Measurements from ENCODE around the gene UQCR10. TPM values are rescaled to one million over a fixed set of nuclear protein-coding genes. Genes with fewer than 3 reads are reported as not detected.
"Not testable (repeated sequence)": the region's sequence is repeated elsewhere in the genome, so short reads cannot be mapped to it uniquely, and the experiment has no call there.

UQCR10 gene
- total RNA-seq, 2 donors from 2014 or later: 125 to 137 TPM

DNA sequence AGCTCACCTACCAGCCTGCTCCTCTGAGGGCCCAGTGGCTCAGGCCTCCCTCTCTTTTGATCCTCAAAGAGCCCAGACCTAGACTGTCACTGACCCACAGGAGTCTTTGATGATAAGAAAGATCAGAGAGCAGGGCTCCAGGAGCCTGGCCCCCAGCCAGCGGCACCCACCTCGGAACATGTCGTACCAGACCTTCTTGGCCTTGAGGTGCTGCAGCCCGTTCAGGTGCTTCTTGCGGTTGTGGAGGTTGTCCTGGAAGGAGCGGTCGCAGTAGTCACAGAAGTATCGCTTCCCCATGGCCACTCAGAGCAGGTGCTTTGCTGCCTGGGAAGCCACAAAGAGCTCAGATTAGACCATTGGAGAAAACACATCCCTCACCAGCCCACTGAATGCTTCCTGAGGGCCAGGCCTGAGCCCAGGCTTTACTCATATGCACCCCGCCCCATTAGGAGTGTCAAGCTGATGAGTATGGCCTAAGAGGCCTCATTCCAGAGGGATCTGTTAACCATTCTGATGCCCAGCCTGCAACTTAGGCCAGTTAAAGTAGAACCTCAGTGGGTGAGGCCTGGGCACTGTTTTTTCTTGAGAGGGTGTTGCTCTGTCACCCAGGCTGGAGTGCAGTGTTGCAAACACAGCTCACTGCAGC is 18.8 kb upstream of the UQCR10 start:
- H3K36me3 ChIP-seq: peaks cover 19% of the 10 kb centered on the region
- H3K4me3 ChIP-seq: no peak overlapping the region
- TF ChIP-seq, protein P1, sequence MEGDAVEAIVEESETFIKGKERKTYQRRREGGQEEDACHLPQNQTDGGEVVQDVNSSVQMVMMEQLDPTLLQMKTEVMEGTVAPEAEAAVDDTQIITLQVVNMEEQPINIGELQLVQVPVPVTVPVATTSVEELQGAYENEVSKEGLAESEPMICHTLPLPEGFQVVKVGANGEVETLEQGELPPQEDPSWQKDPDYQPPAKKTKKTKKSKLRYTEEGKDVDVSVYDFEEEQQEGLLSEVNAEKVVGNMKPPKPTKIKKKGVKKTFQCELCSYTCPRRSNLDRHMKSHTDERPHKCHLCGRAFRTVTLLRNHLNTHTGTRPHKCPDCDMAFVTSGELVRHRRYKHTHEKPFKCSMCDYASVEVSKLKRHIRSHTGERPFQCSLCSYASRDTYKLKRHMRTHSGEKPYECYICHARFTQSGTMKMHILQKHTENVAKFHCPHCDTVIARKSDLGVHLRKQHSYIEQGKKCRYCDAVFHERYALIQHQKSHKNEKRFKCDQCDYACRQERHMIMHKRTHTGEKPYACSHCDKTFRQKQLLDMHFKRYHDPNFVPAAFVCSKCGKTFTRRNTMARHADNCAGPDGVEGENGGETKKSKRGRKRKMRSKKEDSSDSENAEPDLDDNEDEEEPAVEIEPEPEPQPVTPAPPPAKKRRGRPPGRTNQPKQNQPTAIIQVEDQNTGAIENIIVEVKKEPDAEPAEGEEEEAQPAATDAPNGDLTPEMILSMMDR (IDR thresholded peaks at IDR 0.05): no peak
- no peak overlapping the region for H3K27ac ChIP-seq
- no peaks in the 10 kb centered on the region for H3K4me1 ChIP-seq
- no peaks in the 10 kb centered on the region for H3K27me3 ChIP-seq
- no peaks in the 10 kb centered on the region for H3K9me3 ChIP-seq
- no peak for DNase-seq (ENCODE audit: low spot score)

DNA sequence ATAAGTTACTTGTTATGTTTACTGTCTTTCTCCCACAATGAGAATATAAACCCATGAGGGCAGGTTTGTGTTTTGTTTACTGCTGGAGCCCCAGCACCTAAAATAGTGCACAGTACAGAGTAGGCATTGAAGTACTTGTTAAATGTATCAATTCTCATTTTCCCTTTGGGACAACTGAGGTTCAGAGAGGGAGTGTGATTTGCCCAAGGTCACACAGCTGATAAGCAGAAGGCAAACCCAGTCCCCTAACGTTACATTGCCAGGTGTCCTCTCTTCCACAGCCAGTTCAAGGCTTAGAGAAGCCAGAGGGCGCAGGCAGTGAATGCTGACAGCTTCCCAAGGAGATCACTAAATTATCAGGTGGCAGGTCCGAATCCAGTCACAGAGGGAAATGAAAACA is 17.1 kb upstream of the UQCR10 start:
- DNase-seq (ENCODE audit: low spot score): no peak
- TF ChIP-seq, protein P1 (IDR thresholded peaks at IDR 0.05): no peak
- Histone ChIP-seq H3K9me3 (no peaks in the 10 kb centered on the region), H3K36me3 (peaks cover 19% of the 10 kb centered on the region), H3K4me1 (no peaks in the 10 kb centered on the region), H3K27me3 (no peaks in the 10 kb centered on the region), H3K27ac (no peak overlapping the region), H3K4me3 (no peak overlapping the region)

DNA sequence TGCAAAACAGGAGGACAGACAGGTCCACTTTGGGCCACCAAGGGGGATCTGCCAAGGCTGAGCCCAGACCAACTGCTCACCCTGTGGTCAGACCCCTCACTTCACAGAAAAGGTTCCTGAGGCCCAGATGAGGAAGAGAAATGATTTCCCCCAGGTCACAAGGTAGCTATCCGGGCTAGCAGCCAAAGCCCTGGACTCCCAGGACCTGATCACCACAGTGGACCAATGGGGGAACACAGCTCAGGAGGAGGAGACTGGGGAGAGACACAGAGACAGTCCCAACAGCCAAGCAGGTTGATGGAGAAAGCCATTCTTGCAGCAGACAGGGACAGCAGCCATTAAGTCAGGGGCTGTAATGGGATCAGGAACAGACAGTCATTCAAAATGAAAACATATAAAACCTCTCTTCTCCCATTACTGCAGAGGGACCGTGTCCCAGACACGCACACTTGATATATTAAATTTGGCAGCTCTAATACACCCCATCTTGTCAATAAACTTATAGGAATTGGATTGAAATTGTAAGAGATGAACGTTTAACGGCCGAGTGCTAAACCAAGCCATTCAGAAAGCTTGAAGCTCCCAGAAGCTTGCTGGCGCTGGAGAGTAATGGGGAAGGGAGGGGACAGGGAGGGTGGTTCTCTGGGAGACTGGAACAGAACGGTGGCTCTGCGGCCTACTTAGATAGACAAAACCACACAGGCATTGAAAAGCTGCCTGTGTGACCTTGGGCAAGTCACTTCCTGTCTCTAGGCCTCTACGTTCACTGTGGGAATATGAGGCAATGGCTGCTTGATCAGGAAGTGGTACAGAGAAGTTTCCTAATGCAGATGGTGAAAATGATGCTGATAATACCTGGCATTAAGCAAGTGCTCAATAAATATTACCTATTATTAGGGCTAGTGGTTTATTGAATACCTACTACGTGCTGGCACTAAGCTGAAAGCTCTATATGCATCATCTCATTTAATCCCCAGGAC is 16.3 kb upstream of the UQCR10 start:
- Histone ChIP-seq H3K27me3 (no peaks in the 10 kb centered on the region), H3K9me3 (no peaks in the 10 kb centered on the region), H3K27ac (no peak overlapping the region), H3K36me3 (peaks cover 19% of the 10 kb centered on the region), H3K4me3 (no peak overlapping the region), H3K4me1 (no peaks in the 10 kb centered on the region)
- no peak for DNase-seq (ENCODE audit: low spot score)
- TF ChIP-seq, protein P1 (IDR thresholded peaks at IDR 0.05): no peak

DNA sequence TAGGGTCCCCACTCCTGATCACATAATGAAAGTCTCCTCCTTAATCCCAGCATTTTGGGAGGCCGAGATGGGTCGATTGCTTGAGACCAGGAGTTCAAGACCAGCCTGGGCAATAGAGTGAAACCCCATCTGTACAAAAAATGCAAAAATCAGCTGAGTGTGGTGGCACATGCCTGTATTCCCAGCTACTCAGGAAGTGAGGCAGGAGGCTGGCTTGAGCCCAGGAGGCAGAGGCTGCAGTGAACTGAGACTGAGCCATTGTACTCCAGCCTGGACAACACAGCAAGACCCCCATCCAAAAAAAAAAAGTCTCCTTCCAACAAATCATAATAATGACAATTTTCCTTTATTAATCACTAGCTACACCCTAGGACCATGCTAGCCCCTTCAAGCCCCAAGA is 15.5 kb upstream of the UQCR10 start:
- DNase-seq (ENCODE audit: low spot score): no peak
- Histone ChIP-seq H3K4me1 (no peaks in the 10 kb centered on the region), H3K36me3 (peaks cover 19% of the 10 kb centered on the region), H3K9me3 (no peaks in the 10 kb centered on the region), H3K27me3 (no peaks in the 10 kb centered on the region), H3K27ac (no peak overlapping the region), H3K4me3 (no peak overlapping the region)
- TF ChIP-seq, protein P1 (IDR thresholded peaks at IDR 0.05): no peak

DNA sequence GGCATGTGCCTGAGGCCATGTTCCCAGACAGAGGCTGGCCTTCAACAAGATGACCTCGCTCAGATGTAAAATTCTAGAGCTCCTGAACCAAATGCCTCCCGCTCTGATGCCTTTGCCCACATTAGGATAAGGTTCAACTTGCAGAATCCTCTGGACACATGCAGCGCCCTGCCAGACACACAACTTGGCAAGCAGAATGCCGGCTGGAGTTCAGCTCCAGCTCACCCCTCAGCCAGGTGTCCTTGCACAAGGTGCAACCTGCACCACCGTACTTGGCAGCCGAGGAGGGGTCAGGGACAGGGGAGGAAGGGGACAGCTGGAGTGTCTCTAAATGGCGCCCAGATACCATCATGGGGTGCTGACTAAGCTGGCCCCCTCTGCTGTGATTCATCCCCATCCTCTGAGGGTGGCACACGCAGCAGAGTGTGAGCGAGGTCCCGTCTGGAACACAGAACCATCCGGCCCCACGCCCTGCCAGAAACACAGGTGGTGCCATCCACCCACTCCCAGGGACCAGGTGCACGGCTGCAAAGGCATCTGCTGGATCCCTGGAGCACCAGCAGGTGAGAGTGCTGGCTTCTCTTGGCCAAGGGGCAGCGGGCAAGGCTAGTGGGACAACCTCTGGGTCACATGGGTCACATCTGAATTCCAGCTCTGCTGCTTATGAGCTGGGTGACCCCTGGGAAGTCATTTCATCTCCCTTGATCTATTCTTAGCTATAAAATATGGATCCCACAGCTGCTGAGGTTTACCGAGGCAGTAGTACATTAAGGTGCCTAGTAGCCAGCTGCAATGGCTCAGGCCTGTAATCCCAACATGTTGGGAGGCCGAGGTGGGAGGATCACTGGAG is 13.1 kb upstream of the UQCR10 start:
- Histone ChIP-seq H3K27ac (no peak overlapping the region), H3K9me3 (no peaks in the 10 kb centered on the region), H3K4me1 (no peaks in the 10 kb centered on the region), H3K27me3 (no peaks in the 10 kb centered on the region), H3K4me3 (no peak overlapping the region), H3K36me3 (peaks cover 4% of the 10 kb centered on the region)
- TF ChIP-seq, protein P1 (IDR thresholded peaks at IDR 0.05): no peak
- no peak for DNase-seq (ENCODE audit: low spot score)

DNA sequence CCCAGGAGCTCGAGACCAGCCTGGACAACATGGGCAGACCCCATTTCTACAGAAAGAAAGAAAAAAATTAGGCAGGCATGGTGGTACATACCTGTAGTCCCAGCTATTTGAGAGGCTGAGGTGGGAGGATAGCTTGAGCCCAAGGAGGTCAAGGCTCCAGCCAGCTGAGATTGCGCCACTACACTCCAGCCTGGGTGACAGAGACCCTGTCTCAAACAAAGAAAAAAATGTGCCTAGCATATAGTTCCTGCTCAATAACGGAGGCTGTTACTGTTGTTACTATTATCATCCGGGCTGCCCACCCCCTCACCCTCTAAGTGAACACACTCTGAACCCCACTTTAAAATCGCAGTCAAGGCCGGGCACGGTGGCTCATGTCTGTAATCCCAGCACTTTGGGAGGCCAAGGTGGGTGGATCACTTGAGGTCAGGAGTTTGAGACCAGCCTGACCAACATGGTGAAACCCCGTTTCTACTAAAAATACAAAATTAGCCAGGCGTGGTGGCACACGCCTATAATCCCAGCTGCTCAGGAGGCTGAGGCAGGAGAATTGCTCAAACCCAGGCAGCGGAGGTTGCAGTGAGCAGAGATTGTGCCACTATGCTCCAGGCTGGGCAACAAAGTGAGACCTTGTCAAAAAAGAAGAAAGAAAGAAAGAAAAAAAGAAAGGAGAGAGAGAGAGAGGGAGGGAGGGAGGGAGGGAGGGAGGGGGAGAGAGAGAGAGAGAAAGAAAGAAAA is 12.3 kb upstream of the UQCR10 start:
- not testable (repeated sequence) for H3K4me3 ChIP-seq; H3K27me3 ChIP-seq; DNase-seq (ENCODE audit: low spot score); H3K9me3 ChIP-seq; H3K36me3 ChIP-seq; H3K27ac ChIP-seq; H3K4me1 ChIP-seq
